Measurements from ENCODE around the gene MAGI1.
"Not testable (repeated sequence)": the region's sequence is repeated elsewhere in the genome, so short reads cannot be mapped to it uniquely, and the experiment has no call there.

Gene MAGI1

DNA sequence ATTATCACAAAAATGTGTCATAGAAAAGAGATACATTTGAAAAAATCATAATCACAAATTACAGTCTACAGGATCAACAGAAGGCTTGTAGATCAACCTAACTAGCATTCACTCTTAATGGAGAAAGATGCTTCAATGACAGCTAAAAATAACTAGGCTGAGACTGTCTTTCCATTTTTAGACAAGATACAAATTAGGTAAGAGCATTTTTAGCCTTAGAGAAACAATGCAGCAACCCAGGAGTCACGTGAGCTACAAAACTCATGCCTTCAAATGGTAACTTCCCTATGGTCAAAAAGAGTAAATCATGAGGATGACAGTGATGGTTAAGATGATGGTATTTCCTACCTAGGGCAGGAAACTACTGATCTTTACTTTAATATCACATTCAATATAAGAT is 415.4 kb downstream of the MAGI1 start:
- no peak for DNase-seq (ENCODE audit: low read depth)

DNA sequence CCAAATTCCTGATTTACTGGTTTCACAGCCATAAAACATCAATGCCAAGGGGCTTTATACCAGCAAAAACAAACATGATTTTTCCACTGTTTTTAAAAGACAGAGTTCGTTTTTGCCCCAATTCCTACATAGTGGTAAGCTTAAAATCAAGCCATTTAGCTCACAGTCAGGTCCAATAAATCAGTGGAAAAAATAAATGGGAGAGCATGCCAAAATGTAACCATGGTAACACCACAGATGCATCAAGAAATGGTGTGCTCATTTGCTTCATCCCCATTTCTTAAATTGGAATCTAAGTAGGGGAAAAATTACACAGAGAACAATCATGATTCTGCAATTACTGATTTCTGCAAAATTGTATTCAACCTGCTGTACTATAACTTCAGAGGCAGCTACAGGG is 418.8 kb downstream of the MAGI1 start:
- DNase-seq (ENCODE audit: low read depth), result no peak

DNA sequence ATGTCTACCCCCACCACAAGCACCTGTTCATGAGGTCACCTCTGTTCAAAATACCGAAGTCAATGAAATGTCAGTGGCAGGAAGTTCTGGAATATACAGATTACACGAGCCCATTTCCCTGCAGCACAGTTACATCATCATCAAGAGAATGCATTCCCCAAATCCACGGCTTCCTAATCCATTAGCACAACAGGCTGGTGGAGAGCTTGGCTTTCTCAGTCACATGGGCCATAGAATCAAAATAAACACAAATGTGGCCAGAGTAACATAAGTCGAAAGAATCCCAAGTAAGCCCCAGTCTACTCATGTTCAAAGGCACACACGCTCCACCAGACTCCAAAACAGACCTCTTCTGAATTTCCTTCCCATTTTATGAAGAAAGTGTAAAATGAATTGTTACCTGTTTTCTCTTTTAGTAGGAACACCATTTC is 419.3 kb downstream of the MAGI1 start:
- no peak for DNase-seq (ENCODE audit: low read depth)

DNA sequence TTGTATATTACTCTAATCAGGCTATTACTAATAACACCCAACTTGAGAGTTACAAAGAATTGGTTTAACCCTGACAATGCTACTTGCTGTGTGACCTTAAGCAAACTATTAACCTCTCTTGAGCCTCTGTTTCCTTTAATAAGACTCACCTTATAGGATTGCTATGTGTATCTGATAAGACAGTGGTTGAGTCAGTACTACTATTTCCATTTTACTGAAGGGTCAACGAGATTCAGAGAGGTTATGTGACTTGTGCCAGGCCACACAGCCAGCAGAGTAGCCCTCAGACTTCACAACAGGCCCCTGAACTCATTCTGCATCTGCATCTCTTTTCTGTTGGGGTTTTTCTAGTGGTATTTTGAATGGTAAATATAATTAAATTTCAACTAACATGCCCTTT is 420.1 kb downstream of the MAGI1 start:
- DNase-seq (ENCODE audit: low read depth), result no peak

DNA sequence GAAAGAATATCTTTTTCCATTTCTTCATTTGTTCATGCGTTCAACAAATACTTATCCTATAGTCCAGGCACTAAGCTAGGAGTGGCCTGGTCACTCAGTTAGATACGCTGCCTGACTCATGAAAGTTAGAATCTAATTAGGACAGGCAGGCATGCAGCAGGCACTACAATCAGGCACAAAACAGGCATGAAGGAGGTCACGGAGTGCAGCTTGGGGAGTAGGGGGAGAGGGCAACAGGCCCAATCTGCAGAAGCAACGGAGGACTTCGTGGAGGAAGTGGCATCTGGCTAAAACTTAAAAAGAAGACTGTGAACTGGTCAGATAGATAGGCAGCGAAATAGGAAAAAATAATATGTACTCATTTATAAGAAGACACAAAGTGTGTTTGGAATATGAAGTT is 420.9 kb downstream of the MAGI1 start:
- no peak for DNase-seq (ENCODE audit: low read depth)

DNA sequence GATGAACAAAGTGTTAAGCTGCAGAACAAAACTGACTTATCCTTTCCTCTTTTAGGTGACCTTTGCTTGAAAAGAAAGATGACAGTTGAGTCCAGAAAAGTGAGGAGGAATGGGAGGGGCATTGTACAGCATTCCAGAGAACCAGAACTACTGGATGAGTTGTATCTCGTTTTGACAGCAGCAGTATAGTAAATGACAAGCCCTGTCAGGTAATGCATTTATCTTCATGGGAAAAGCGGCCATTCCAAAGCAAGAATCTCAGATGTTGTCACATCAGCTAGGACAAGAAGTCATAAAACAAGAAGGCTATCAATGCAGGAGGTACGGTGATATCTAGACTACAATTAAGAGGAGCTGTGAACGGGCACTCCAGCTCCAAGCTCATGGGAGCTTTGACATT is 421.5 kb downstream of the MAGI1 start:
- DNase-seq (ENCODE audit: low read depth), result no peak

DNA sequence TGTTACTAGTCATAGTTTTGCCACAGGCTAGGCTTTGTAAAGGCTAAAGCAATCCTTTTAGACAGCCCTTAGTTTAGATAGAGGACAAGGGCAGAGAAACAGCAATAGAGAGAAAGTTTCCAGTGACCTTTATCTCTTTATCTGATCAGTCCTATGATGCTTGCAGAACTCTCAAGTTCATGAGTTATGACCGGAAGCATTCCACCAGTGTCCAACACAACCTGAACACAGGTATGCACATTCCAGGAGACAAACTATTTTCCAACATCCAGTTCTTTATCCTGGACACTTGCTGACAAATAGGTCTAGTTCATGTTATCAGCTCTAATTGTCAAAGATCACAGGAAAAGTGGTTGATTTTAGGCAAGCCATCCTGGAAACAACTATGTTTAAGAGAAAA is 422.2 kb downstream of the MAGI1 start:
- DNase-seq (ENCODE audit: low read depth), result no peak

DNA sequence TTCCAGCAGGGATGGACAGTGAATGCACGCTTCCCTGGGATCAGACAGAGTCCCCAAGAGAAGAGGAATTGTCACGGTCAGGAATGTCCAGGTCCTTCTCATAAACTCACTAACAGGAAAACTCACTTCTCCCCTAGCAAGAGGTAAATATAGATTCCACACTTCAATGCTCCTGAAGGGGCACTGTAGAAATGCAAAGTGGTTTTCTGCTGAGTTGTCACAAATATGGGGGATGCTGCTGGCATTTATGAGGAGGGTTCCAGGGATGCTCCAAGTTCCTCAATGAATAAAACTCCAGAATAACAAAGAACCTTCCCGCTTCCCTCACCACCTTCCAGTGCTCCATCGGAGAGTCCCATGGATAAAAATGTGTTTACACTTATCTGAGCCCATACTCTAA is 423.4 kb downstream of the MAGI1 start:
- no peak for DNase-seq (ENCODE audit: low read depth)

DNA sequence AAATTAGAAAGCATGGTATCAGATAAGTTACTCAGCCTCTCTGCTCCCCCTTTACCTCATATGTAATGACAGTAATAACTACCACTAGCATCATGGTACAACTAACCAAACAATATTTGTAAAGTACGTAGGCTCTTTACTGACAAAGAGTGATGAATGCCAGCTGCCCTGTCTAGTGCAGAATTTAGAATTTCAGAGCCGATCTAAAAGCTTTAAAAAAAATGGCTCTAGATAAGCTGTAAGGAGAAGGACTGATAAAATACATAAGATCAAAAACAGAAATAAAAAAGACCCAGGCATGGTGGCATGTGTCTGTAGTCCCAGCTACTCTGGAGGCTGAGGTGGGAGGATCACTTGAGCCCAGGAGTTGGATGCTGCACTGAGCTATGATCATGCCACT is 424.1 kb downstream of the MAGI1 start:
- DNase-seq (ENCODE audit: low read depth), result no peak

DNA sequence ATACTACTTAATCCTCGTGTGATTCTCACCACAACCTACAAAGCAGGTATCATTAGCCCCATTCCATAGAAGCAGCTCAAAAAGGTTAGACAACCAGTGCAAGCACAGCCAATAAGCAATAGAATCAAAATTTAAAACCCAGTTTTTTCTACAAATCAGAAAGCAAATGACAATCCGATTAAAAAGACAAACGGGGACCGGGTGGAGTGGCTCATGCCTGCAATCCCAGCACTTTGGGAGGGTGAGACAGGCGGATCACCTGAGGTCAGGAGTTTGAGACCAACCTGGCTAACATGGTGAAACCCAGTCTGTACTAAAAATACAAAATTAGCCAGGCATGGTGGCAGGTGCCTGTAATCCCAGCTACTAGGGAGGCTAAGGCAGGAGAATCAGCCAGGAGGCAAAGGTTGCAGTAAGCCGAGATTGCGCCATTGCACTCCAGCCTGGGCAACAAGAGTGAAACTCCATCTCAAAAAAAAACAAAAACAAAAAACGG is 430.7 kb downstream of the MAGI1 start:
- DNase-seq (ENCODE audit: low read depth), result not testable (repeated sequence)

DNA sequence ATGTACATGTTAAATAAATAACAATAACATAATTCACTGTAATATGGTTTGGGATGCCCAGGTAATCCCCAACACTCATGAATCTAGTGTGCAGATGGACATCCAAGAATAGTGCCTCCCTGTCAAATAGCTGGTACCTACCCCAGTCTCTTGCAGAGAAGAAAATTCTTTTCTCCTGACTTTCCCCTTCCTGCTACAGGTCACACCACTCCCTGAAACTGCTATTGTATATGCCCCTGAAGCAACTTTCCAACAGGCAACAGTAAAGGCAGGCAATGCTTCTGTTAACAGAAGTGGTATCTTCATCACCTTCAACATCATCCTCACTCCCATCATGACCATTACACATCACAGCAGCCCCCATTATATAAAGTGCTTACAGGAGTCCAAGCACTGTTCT is 431.6 kb downstream of the MAGI1 start:
- DNase-seq (ENCODE audit: low read depth), result no peak

DNA sequence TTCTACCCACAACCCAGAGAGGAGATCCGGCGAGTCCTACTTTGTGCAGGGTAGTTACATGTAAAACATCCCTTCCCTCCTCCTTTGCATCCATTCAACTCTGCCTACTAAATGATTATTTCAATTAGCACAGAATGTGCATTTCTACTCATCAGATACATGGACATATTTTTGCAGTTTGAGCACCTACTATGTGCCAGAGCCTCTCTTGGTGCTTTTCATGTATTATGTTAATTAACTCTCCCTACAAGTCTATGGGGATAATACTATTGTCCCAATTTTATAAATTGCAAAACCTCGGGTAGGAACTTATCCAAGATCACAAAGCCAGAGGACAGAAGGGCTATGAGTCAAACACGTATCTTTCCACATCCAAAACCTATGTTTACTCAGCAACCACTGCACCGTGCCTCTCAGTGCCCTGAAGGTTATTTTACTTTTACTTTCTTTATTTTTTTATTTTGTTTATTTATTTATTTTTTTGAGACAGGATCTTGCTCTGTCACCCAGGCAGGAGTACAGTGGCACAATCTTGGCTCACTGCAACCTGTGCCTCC is 432.8 kb downstream of the MAGI1 start:
- no peak for DNase-seq (ENCODE audit: low read depth)

DNA sequence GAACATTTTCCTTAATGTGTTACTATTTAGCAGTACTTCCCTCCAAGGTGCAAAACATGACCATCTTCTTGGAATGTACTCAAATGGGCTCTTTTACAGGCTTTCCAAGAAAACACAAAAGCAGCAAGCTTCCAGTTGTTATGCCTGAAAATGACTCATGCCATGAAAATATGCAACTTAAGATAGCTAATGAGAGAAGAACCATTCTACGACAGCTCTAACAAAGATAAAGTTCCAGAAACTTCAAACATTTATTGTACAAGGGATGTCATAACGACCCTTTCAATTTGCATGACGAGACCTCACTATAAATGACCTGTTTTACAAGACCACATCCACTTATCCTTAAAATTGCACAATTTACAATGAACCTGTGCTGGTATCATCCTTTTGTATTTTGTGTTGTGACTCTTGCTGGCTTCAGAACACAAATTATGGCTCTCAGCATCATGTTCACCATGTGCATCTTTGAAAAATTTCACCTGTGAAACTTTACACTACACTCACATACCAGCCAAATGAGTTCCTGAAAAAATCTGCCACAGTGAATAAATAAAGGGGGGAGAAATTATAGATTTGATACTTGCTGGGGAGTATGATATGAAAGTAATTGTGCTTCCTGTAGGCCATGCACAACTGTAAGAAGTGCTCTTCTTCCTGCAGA is 433.7 kb downstream of the MAGI1 start:
- peak; percentile 23 for DNase-seq (ENCODE audit: low read depth)

DNA sequence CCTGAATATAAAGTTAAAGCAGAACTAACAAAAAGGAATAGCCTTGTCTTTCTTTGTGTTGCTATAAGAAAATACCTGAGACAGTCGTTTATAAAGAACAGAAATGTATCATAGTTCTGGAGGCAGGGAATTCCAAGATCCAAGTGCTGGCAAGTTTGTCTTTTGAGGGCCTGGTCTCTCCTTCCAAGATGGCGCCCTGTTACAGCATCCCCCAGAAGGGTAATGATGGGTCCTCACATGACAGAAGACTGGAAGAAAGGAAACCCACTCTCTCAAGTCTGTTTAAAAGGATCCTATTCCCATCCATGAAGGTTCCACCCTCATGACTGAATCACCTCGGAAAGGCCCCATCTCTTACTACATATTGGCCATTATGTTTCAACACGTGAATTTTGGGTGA is 435.1 kb downstream of the MAGI1 start:
- no peak for DNase-seq (ENCODE audit: low read depth)

DNA sequence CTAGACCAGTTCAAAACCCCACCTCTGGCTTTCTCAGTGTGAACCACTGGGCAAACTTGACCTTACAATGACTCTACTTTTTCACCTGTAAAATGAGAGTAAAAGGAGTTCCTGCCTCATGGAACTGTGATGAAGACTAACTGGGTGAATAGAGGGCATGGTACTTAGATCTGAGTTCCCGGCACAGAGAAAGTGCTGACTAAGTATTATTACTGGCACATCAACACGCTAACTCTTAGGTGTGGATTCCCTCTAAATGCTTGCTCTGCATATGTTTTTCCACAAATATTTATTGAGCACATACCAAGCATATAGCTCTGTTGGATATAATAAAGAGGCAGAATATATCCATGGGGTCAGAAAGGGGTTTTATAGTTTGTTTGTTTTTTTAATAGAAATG is 437.8 kb downstream of the MAGI1 start:
- DNase-seq (ENCODE audit: low read depth), result no peak

DNA sequence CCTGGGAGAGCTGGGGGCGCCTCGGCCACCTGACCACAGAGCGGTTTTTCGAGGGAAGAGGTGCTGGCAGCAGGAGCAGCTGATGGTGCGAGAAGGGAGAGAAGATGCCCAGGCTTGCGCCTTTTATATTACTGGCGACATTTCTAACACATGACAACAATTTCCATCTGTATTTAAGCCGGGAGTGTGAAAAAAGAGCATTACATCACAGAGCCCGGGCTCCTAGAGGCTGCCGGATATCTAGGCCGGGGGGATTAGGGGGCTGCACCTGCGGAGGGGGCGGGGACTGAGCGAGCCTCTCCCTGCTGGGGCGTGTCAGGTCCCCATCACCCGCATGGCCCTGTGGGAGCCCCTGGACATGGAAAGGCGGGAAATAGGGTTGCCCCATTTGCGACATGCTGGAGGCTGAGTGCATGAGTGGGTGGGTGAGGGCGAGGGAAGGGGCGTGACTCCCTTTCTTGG is 440.7 kb downstream of the MAGI1 start:
- DNase-seq (ENCODE audit: low read depth), result no peak

DNA sequence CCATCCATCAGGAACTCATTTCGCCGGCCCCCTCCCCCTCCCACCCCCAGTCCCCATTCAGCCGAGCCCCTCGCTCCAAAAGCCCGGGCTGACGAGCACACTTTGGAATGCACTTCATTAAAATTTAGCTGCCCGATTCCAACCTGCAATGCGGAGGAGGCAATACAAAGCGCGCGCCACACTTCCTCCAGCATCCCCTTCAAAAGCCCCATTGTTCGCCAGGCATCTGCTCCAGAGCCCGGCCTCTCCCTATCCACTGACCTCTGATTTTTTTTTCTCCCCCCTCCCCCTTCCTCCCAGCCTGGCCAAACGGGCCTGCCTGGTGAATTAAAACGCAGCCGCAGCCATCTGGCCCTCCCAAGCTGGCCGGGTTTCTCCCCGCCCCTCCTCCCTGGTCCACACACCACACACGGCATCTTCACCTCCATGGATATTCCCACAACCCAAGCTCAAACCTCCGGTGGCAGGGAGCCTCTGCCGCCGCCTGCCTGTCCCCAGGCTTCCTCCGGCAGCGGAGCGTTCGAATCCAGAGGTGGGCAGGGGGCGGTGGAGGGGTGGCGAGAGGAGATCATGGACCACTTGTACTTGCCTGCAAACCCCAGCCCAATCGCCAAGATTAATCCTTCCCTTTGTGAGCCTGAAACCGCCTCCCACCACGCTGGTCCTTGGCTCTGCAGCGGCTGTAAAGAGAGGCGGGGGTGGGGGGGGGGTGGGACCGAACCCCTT is 441.3 kb downstream of the MAGI1 start:
- no peak for DNase-seq (ENCODE audit: low read depth)

DNA sequence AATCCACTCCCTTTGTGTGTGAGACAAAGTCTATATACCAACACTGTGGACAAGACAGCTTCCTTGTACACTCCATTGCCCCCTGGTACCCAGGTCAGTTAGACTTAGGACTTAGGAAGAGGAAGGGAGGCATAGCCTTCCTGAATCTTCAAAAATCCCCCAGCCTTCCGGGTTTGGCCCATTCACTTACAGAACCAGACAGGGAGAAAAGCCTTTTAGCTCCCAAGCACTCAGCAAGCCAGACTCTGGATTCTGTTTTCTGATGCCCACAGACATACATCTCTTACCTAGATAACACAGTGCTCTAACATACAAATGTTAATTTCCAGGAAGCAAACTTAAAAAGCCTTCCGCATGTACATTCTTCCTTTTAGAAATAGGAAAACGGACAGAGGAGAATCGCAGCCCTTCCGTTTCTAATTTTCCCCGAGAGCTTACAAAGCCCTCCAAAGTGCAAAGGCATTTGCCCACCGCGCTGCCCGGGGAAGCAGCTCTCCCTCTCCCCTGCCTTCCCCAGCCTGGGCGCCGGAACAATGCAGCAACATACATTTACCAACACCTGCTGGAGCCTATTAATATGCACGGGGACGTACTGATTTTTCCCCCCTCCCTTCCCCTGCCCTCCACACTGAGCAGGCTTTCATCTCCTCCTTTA is 442.0 kb downstream of the MAGI1 start:
- no peak for DNase-seq (ENCODE audit: low read depth)

DNA sequence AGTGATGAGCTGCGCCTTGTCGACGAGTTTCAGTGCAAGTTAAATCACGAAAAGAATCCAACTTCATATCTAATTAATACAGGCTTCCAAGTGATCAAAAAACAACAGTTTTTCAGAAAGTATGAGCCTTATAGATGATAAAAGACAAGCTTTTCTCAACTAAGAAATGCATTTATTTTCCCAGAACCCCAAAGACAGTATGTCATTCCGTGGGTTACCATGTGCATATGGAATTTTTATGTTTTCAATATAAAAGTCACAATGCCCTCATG is 442.8 kb downstream of the MAGI1 start:
- no peak for DNase-seq (ENCODE audit: low read depth)

DNA sequence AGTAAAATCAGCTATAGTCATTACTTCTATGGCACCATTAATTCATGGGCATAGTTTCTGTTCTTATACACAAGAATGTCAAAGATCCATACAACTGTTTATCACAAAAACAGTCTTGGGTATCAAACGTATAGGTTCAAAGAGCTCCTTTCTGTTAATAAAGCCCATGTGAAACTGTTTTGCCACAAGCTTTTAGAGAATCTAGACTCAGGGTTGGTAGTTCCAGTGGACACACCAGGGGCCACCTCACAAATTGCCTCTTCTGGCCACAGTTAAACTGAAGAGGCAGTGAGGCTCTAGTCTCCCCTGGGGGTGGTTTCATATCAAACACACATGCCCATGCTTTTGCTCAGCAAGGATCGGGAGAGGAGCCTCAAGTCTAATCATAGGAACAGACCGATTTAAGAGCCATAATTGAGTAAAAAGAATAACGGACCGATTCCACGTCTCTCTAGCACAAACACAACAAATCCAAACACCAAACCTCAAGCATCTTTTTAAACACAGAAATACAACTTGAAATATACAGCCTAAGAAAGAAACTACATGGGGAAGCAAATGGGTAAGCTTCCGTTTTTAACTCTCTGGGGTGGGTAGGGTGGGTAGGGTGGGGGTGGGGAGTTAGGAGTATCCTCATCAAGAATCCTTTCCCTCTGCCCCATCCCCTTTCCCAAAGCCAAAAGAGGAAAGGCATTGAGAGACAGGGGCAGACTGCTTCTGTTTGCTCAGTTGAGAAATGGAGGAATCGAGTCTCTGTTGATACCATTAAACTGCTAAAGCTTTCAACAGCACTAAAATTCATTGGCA is 443.3 kb downstream of the MAGI1 start:
- DNase-seq (ENCODE audit: low read depth), result no peak

DNA sequence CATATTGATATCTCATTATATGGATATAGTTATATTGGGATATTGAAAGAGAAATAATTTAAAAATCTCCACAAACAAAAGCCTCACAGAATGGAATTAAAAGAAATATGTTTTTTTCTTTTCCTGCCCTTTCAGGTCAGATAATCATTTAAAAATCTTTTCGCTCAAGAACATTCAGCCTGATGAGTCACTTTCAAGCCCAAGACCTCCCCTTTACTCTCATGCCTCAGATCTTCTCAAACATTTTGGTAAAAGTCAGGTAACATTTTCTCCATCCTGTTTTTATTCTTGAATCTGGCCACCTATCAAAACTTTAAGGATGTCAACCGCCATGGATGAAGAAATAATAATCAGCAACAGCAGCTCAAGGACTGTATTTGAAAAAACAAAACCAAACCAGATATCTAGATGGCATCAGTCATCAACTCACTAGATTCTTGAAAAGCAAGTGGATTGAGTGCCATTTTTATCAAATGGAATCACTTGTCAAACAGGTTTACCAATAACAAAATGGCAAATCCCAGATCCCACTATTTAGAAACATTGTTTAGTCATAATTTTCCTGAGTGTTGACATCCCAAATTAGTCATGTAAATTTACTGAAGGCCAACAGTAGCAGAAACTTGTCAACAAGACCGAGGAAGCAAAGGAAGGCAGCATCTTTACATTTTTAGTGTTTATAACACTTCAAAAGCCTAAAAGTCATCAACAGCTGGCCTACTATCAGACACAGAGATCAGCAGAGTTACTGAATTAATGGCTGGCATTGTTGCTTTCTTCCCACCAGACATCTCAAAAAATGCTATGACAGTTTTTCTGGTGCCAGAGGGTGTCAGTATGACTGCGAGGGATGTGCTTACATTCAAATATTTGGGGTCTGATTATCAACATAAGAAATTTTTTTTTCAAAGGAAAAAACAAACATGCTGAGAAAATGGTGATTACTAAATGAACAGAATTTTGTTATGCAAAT is 444.7 kb downstream of the MAGI1 start:
- no peak for DNase-seq (ENCODE audit: low read depth)
